ENCODE results near the gene SPRYD3.

- no peak for TF ChIP-seq CTCF (IDR thresholded peaks at IDR 0.05)
- TF ChIP-seq POLR2A (IDR thresholded peaks at IDR 0.05): no peak
These were observed 3.5 kb upstream of the SPRYD3 start for GRCh38 chr12:53082637-53083175.

Data from uterus (tissue), 2 donors.